IPS-NIHi7 (cell line): ENCODE measurements around the gene KCNJ16.

Experiments
- DNase-seq: peaks from one replicate; pipeline ENCODE4 v3.0.0; 2012; ENCODE audit warnings: mixed read lengths; ENCODE audit errors: extremely low spot score

KCNJ16 gene

DNA sequence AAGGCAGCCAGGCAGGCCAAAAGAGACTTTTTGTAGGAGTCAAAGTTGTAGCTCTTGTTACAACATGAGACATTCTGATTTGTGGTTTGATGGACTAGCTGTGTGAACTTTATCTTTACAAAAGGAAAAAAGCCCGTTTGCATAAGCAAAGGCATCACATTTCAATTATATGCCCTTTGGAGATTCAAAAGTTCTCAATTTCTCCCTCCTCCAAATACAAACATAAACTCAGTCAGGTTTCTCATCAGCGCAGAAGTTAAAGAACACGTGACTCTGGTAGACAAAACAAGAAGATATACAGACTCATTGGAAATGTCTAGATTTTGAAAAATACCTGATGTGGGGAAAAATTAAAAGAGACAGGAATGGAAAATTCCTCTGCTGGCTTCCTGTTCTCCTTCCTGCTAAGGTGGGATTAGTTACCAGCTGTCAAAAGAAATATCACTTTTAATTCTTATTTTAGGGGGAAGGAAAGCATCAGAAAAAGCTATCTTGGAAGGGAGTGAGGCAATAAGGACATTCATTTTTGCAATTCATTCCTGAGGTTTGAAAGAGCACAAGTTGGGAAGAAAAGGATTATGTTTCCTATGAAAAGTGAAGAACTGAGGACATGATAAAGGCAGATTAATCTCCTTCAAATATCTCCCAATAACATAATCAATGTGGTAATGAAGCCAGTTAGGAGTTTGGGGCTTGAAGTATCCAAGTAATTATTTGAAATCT lies 4.6 kb upstream of the KCNJ16 start:
- no peak for DNase-seq

DNA sequence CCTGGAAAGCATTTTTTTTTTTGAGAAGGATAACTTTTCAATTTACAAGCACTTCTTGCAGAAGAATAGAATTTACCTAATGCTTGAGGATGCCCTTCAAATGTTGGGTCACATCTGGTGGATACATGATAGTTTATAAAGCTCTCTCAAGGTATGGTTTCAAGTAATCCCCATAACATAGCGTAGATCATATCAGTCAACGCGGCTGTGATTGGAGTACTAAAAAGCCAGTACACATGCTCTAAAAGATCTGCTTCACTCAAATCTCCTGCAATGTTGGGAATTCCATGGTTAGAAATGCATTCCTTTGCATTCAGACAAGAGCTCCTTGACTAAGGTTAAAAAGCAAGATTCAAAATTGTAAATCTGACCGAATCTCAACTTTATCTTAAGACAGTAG lies 3.9 kb upstream of the KCNJ16 start:
- no peak for DNase-seq

DNA sequence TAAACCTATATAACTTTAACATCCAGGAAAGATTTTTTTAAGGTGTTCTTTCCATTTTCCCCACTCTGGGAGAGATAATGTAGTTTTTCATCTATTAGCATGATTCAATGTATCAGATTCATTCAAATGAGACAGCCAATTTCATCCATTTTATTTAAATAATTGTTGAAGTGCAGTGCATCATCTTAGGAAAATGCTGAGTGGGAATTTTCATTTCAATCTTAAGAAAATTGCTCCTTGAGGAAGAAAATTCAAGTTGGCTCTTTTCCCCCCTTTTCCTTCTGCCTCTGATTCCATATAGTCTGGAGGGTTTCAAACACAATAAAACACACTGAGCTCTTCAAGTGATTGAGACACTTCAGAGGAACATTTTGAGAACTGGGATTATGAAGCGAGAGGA lies 3.4 kb upstream of the KCNJ16 start:
- DNase-seq, result no peak

DNA sequence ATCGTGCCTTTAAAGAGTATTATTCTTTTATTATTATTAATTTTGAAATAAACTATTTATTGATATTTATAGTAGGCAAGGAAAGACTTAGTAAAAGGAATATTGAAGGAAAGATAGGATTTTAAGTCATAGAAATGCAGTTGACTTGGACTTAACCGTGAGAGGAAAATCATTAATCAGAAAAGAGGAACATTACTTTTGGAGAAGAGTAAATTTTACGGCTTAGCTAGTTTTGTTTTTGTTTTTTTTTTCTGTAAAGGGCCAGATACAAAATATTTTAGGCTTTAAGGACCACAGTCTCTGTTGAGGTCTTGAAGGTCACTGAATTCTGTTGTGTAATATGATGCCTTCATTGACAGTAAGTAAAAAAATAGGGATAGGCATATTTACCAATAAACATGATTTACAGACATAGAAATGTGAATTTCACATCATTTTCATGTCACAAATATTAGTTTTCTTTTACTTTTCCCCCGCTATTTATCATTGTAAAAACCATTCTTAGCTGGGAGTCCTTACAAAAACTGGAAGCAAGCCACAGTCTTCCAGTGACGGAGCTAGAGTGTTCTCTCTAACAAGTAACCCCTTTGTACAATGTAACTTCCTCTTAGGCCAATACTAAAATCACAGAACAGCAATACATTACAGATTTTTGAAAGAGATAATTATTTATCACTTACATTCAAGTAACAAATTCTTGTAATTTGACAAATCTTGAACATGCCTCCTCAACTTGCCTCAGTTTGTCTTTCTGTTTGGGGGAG lies 2.3 kb upstream of the KCNJ16 start:
- DNase-seq, result no peak

DNA sequence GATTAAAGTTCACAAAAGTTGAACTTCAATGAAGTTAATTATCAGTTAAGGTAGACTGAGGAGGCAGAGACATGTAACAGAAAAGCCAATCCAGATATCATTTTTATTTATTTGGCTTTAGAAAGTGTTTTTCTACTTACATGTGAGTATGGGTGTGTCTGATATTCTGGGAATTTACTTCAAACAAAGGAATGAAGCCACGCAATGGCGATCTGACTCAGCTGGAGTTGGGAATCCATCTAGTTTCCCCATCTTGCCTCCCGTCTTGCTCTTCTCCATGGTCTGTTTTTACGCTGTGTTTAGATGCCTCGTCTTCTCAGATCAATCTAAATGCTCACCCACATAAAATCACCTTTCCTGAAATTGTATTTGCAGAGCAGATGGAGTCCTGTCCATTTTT lies 1.7 kb upstream of the KCNJ16 start:
- no peak for DNase-seq

DNA sequence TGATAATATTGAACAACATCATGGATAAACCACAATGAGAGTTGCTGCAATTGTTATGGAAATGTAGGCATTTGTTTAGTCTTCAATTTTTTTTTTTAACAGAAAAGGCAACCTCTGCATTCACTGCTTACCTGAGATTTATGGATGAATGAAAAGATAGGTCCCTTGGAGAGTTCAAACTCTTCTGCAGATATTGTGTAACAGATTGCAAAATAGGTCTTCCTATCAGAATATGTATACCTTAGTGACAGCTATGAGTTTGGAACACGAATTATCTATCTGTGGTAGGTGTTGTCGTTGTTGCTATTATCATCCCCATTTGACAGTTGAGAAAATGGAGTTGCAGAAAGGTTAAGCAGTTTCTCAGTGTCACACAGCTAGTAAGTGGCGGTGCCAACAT lies 1.2 kb upstream of the KCNJ16 start:
- DNase-seq, result no peak

DNA sequence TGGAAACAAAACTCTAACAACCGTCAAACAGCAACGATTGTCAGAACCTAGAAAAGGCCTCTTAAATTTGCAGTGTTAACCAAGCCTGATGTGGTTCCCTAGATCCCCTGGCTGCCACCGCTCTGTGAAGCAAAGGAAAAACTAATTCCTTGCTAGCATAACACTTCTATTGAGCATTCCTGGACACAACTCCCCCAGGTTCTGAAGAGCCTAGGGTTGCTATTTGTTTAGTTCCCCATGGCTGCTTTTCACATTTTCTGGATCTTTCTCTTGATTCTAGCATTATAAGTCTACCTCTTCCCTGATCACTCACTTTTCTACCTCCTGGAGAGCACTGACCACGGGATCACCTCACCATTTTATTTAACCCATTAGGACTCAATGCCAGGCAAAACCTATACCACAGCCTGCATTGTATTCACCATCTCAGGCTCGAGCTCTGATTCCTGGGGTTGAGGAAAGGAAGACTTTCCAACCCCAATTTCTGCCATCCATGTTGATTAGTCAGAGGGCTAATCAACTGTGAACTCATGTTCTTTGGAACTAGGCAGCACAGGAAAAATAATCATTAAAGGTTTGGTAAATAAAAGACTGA lies 692 bp upstream of the KCNJ16 start:
- DNase-seq, result no peak

DNA sequence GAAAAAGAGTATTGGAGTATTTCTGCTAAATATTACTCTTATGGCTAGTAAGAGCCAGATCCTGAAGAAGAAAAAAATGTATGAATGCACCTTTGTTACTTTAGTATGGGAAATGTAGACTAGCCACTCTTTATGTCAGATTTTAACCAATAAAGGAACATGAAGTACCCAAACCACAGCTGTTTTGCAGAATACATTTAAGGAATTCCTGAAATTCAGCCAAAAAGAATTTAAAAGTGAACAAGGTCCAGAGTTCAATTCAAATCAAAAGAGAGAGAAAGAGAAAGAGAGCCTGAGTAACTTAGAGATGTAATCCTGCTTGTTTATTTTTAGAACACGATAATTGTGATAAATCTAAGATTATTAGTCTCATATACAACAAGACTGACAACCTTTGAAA lies 1.2 kb downstream of the KCNJ16 start:
- DNase-seq, result no peak

DNA sequence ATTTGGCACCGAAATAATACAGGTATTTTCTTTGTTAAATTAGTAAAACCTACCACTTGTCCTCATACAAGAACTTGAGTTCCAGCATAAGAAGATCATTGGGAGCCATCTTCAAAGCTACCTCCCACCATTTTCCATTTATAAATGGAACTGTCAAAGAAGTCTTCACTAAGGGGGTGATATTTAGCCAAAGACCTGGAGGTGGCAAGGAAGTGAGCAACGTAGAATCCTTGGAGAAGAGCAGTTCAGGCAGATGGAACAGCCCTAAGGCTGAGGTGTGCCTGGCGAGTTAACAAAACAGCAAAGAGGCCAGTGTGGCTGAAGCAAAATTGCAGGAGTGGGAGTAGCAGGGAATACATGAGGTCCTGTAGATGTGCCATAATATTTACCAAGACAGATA lies 1.8 kb downstream of the KCNJ16 start:
- DNase-seq, result no peak

DNA sequence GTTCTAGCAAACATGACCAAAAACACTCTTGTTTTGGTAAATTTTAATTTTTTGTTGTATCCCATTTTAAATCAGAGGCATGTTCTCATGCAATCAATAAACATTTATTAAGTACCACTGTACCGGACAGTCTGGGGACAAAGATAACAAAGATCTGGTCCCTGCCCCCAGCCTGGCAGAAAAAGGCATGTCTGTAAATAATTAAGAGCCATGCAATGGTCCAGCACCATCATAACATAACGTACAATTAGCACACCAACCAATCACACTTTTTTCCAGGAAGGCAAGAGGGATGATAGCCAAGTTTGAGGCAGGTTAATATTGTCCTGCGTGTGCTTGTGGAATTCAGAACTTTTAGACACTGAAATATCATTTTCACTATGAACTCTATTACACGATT lies 3.5 kb downstream of the KCNJ16 start:
- no peak for DNase-seq

DNA sequence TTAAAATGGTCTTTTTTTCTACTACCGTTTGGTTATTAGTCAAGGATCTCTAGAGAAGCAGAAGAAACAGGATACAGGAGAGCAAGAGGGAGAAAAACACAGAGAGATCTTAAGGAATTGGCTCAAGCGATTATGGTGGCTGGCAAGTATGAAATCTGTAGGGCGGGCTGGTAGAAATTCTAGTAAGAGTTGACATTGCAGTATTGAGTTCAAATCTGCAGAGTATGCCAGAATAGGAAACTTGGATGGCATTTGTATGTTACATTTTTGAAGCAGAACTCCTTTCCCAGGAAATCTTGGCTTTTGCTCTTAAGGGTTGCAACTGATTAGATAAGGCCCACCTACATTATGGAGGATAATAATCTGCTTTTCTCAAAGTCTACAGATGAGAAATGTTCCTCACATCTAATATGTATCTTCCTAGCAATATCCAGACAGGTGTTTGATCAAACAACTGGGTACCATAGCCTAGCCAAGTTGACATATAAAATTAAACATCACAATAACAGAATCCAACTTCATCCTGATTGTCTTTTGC lies 4.0 kb downstream of the KCNJ16 start:
- no peak for DNase-seq

DNA sequence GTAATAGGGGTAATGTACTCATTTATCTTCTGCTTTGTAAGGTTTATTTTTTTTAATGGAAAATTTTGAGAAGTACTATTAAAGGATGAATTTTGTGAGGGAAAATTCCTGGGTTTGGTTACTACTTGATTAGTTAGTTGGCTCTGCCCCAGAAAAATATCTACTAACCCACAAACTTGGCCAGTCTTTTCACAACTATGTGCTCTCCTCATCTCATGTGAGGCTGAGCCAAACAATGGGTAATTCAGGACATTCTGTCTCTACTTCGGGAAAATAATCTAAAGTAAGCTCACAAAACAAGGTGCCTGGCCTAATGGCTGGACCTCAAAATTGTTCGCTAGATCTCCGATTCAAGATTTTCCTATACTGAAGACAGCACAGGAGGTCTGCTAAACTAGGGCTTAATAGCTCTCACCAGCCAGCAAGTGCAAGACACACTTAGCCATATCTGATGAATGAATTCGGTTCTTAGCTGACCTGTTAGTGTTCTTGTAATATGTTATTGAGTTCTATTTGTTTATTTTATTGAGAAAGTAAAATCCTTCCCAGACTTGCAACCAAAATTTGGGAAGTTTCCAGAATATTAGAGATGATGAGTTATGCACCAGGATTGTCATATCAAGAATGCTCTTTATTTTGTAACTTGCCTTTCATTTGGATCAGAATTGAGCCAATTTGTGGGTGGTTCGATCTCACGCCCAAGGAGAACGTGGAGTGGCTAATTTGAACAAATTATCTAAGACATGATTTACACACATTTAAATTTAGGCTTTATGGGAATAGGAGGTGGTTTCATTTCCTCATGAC lies 5.7 kb downstream of the KCNJ16 start:
- DNase-seq, result no peak

DNA sequence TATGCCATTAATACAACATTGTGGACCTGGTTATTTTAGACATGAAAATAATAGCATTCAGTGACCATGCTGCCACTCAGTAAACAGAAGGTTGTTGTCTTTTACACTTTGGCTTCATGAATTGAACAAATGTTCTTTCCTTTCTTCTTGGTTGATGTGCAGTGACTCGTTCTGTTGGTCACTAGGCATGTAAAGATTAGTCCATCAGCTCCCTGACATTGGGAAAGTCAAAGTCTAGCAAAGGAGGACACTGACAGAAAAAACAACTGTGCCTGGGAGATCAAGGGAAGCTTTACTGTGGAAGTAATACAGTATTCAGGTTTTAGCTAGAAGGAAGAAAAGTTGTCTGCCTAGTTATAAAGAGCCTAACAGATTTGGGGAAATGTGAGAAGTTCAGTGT lies 6.9 kb downstream of the KCNJ16 start:
- DNase-seq, result no peak

DNA sequence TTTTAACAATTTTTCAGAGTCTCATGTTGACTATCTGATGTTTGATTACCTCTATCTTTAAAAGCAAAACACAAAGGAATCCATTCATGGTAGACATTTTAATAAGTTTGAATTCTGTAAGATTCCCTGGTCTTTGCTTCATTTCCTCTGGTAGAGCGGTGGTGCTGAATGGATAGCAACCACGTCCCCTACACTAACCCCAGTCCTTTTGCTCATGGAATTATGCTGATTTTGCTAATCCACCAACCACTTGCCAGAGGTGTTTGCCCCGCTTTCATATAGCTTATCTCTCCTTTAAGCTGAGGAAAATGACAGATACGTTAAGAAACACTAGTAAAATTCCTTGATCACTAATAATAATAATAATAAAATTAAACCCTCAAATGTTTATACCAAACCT lies 9.5 kb downstream of the KCNJ16 start:
- DNase-seq, result peak; percentile 40

DNA sequence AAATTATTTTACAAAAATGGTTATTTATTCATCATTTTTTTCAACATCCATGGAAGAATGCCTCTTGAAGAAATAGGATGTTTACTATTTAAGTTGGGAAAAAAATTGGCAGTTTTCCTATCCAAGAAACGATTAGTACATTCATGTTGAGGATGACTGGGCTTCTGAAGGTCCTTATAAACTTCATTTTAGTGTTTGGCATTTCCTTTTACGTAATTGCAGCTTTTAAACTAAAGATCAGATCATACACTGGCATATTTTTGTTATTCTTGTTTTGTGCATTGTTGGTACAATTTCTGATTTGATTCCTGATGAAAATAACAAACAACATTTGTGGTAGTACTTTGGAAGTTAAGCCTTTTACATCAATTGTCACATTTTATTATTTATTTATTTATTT lies 11.5 kb downstream of the KCNJ16 start:
- DNase-seq, result no peak

DNA sequence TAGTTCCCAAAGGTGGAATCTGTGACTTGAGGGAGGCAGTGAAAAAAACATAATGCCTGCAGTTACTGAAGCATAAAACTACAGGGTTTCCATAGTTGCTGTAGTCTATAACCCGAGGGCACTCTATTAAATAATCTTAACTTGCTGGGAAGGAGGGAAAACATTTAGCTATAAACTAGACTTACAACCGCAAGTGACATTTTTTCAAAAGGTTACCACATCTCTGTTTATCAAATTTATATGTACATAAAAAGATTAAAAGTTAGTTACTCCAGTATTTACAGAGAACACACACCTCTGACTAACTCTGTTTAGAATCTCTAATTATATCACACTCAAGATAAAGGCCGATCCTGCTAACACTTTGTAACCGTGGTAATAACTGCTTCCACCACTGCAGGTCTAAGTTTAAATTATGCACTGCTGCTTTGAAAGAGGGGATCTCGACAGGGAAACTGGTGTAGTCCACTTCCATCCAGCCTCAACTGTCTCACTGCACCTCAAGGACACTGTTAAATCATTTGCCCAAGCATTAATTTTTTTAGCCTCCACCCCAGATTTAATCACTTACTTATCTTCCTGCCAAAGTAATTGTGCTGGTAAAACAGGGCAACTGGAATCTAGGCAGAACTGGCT lies 14.6 kb downstream of the KCNJ16 start:
- no peak for DNase-seq

DNA sequence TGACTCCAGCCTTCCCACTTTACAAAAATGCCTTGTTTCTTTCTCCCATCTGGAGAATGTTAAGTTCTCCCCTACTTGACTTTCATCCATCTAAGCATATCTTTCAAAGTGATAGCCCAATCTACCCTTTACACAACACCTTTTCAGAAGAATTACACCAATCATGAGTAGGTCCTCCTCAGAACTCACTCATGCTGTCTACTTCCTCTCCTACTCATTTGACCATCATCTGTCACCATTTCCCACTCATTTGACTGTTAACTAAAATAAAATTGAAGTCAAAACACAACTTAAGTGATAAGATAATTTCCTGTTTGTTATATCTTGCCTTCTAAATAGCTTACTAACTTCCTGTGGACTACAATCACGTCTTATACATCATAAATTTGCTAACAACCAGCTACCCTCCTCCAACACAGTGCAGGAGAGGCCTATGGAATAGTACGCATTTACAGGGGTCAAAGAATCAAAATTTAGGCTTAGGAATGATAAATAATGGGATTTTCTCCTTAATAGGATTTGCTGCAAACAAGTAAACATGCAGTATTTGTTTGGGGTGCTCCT lies 16.1 kb downstream of the KCNJ16 start:
- no peak for DNase-seq

DNA sequence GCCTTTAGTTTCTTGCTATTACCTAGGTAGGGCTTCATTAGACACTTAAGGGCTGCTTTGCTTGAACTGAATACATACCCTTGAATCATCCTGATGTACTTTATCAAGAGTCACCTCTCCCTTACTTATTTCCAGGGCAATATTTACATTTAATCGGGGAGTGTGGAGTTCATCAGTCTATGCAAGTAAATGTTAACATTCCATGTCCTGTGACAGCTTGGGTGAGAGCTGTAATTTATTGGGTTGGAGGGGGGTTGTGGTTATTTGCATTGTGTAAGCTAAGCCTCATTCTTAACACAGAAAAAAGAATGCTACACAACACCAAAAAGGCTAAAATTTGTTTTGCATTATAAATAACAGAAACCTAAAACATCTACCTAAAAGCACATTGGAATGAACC lies 16.7 kb downstream of the KCNJ16 start:
- no peak for DNase-seq

DNA sequence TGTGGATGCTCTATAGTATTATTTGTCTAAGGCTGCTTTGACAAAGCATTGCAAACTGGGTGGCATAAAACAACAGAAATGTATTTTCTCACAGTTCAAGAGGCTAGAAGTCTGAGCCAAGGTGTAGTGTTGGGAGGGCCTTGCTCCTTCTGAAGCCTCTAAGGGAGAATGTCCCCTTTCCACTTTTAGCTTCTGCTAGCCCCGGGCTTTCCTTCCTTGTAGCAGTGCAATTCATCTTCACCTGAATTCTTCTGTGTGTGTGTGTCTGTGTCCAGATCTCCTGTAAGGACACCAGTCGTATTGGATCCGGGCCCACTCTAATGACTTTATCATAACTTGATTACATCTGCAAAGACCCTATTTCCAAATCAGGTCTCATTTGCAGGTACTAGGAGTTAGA lies 18.1 kb downstream of the KCNJ16 start:
- DNase-seq, result no peak

DNA sequence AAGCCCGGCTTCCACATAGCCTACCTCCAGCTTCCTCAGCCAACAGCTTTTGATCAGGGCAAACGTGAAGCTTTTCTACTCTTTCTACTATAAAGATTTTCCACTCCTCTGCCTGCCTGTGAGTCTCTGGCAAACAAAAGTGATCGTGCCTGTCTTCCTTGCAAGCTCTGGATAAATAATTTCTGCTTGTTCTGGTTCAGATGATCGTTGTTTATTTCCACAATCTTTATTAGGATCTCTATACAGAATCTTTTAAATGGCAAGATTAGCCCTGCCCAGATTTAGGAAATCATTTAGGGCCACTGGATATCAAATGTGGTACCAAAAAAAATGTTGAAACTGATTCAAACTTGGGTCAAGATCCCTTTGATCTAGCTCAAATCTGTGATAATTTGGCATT lies 20.4 kb downstream of the KCNJ16 start:
- DNase-seq, result no peak

DNA sequence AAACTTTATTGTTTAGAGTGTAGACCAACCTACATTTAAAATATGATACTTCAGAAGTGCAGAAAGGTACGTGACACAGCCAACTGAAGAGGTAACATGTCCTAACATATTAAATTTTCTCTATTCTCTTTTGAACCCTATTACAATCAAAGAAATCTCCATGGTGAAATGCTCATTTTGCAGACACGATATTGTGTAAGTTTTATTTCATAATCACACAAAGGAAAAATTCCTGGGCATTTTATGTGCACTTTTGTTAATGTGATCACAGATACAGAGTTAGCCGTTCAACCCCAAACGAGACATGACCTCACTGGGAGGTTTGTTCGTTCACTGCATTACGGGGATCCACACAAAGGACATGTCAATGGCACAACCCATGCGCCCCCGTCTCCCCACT lies 21.8 kb downstream of the KCNJ16 start:
- DNase-seq, result no peak
